ENCODE results near the gene DHX34.
A peak's percentile ranks its signal among the peaks of the same experiment; 100 is the strongest.
"Not testable (repeated sequence)": the region's sequence is repeated elsewhere in the genome, so short reads cannot be mapped to it uniquely, and the experiment has no call there.

DHX34 gene

DNA sequence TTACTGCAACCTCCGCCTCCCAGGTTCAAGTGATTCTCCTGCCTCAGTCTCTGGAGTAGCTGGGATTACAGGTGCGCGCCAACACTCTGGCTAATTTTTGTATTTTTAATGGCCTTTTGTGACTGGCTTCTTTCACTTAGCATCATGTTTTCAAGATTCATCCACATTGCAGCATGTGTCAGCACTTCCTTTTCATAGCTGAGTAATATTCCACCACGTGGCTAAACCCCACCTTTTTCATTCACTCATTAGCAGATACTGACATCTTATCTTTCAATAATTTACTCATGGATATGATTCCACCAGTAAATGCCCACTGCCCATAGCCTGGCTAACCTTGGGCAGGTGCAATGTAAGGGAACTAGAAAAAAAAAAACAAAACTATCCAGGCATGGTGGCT, 32.6 kb upstream of the DHX34 start:
- Mint-ChIP-seq H3K4me1 (ENCODE audit: low read depth) (peaks cover 71% of the 10 kb centered on the region), H3K27me3 (no peaks in the 10 kb centered on the region), H3K9me3 (no peaks in the 10 kb centered on the region), H3K4me3 (peak overlapping the region; percentile 72), H3K27ac (peak overlapping the region; percentile 93), H3K36me3 (ENCODE audit: low read depth) (peaks cover 77% of the 10 kb centered on the region)
- intact Hi-C loops (cut with micrococcal nuclease) = no loop called here

DNA sequence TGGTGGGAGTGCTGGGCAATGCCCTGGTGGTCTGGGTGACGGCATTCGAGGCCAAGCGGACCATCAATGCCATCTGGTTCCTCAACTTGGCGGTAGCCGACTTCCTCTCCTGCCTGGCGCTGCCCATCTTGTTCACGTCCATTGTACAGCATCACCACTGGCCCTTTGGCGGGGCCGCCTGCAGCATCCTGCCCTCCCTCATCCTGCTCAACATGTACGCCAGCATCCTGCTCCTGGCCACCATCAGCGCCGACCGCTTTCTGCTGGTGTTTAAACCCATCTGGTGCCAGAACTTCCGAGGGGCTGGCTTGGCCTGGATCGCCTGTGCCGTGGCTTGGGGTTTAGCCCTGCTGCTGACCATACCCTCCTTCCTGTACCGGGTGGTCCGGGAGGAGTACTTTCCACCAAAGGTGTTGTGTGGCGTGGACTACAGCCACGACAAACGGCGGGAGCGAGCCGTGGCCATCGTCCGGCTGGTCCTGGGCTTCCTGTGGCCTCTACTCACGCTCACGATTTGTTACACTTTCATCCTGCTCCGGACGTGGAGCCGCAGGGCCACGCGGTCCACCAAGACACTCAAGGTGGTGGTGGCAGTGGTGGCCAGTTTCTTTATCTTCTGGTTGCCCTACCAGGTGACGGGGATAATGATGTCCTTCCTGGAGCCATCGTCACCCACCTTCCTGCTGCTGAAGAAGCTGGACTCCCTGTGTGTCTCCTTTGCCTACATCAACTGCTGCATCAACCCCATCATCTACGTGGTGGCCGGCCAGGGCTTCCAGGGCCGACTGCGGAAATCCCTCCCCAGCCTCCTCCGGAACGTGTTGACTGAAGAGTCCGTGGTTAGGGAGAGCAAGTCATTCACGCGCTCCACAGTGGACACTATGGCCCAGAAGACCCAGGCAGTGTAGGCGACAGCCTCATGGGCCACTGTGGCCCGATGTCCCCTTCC, 28.9 kb upstream of the DHX34 start:
- H3K4me1 Mint-ChIP-seq (ENCODE audit: low read depth) = peaks cover 77% of the 10 kb centered on the region
- H3K9me3 Mint-ChIP-seq = no peaks in the 10 kb centered on the region
- H3K36me3 Mint-ChIP-seq (ENCODE audit: low read depth) = peaks cover 58% of the 10 kb centered on the region
- no peak overlapping the region for H3K4me3 Mint-ChIP-seq
- no peaks in the 10 kb centered on the region for H3K27me3 Mint-ChIP-seq
- peak overlapping the region; percentile 97 for H3K27ac Mint-ChIP-seq
- intact Hi-C loops (cut with micrococcal nuclease) = no loop called here

DNA sequence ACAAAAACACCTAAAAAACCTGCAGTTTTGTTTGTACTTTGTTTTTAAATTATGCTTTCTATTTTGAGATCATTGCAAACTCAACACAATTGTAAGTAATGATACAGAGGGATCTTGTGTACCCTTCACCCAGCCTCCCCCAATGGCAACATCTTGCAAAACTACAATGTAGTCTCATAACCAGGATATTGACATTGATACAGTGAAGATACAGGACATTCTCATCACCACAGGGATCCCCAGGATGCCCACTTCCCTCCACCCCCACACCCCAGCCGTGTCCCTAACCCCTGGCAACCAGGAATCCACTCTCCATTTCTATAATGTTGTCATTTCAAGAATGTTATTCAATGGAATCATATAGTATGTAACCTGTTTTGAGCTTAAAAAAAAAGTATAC, 27.5 kb upstream of the DHX34 start:
- Mint-ChIP-seq H3K27me3 (no peaks in the 10 kb centered on the region), H3K27ac (peak overlapping the region; percentile 97), H3K36me3 (ENCODE audit: low read depth) (peaks cover 43% of the 10 kb centered on the region), H3K4me1 (ENCODE audit: low read depth) (peaks cover 64% of the 10 kb centered on the region), H3K9me3 (no peaks in the 10 kb centered on the region), H3K4me3 (peak overlapping the region; percentile 44)
- intact Hi-C loops (cut with micrococcal nuclease) = no loop called here

DNA sequence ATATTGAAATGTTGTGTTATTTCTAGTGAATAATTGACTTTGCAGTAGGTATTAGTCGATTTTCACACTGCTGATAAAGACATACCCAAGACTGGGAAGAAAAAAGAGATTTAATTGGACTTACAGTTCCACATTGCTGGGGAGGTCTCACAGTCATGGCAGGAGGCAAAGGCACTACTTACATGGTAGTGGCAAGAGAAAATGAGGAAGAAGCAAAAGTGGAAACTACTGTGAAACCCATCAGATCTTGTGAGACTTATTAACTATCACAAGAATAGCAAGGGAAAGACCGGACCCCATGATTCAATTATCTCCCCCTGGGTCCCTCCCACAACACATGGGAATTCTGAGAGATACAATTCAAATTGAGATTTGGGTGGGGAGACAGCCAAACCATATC, 27.1 kb upstream of the DHX34 start:
- H3K27ac Mint-ChIP-seq = peak overlapping the region; percentile 97
- H3K9me3 Mint-ChIP-seq = no peaks in the 10 kb centered on the region
- H3K4me3 Mint-ChIP-seq = peak overlapping the region; percentile 44
- H3K27me3 Mint-ChIP-seq = no peaks in the 10 kb centered on the region
- H3K36me3 Mint-ChIP-seq (ENCODE audit: low read depth) = peaks cover 40% of the 10 kb centered on the region
- peaks cover 64% of the 10 kb centered on the region for H3K4me1 Mint-ChIP-seq (ENCODE audit: low read depth)
- intact Hi-C loops (cut with micrococcal nuclease) = no loop called here

DNA sequence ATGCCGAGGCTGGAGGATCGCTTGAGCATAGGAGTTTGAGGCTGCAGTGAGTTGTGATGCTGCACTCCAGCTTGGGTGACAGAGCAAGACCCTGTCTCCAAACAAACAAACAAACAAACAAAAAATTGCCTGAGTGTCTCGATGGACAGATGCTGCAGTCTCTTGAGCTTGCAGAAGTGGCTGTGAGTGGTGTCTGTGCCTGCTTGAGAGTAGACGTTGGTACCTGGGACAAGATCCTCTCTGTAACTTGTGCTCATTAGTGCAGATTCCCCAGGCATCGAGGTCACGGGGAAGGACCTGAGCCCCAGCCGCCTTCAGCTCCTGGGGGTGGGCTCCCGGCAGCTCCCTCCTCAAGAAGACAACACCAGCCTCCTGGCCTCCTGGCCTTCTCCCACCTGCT, 25.7 kb upstream of the DHX34 start:
- Mint-ChIP-seq H3K4me1 (ENCODE audit: low read depth) (peaks cover 58% of the 10 kb centered on the region), H3K36me3 (ENCODE audit: low read depth) (peaks cover 28% of the 10 kb centered on the region), H3K9me3 (no peaks in the 10 kb centered on the region), H3K4me3 (peak overlapping the region; percentile 76), H3K27me3 (no peaks in the 10 kb centered on the region), H3K27ac (peak overlapping the region; percentile 97)
- intact Hi-C loops (cut with micrococcal nuclease) = no loop called here

DNA sequence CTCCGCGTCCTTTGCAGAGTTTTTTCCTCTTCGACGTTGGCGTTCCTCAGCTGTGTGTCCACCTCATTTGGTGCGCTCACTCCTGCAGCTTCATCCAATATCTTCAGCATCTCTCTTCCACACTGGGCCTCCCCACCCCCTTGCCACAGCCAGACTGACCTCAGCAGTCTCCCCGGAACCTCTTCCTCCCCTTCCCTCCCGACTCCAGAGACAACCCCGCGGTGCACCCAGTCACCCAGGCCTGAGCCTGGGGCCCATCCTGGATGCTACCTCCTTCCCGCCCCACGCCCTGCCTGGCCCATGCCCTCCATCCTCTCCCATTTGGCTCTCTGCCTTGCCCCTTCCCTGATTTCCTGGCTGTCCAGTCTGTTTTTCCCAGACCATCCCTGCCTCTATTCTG, 25.2 kb upstream of the DHX34 start:
- intact Hi-C loops (cut with micrococcal nuclease) = loop anchor here (1.0 kb wide), 1 partner anchor 9 kb away; no protein-coding TSS in a partner anchor
- Mint-ChIP-seq H3K4me1 (ENCODE audit: low read depth) (peaks cover 62% of the 10 kb centered on the region), H3K27me3 (no peaks in the 10 kb centered on the region), H3K36me3 (ENCODE audit: low read depth) (peaks cover 27% of the 10 kb centered on the region), H3K4me3 (peak overlapping the region; percentile 76), H3K27ac (peak overlapping the region; percentile 97), H3K9me3 (no peaks in the 10 kb centered on the region)

DNA sequence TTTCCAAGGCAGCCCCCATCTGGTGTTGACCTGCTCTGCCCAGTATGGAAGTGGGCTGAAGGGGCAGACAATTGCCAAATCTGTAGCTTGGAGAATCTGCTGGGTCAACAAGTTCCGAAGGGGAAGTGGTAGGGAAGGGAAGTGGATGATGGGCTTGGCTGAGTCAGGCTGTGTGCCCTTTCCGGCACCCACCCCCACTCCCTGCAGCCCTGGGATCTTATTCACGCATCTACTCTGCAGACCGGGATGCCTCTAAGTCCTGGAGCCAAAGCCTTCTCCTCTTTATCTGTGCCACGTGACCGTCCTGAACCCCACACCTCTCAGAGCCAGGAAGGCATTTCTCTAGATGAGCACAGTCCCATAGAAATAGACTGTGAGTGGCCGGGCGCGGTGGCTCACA, 24.6 kb upstream of the DHX34 start:
- Mint-ChIP-seq H3K4me3 (peak overlapping the region; percentile 76), H3K36me3 (ENCODE audit: low read depth) (peaks cover 20% of the 10 kb centered on the region)

DNA sequence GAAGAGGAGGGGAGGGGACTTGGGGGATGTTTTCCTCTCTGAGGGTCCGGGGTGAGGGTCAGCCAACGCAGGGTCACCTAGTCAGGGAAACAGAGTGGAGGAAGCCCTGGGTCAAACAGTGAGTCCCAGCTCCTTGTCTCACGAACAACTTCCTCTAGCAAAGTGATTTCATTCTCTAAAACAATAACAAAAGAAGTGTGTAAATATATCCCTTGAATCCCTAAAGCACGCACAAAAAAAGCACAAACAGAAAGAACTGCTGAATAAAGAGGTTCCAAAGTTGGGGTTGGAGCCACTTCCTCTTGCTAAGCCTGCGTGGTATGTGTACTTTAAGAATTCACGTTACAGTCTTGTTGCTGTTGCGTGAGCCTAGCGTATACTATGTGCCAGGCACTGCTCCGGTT, 18.6 kb upstream of the DHX34 start:
- Mint-ChIP-seq H3K27me3 (no peaks in the 10 kb centered on the region), H3K36me3 (ENCODE audit: low read depth) (no peaks in the 10 kb centered on the region), H3K27ac (peak overlapping the region; percentile 87), H3K4me3 (peak overlapping the region; percentile 51), H3K4me1 (ENCODE audit: low read depth) (peaks cover 62% of the 10 kb centered on the region), H3K9me3 (no peaks in the 10 kb centered on the region)
- intact Hi-C loops (cut with micrococcal nuclease) = loop anchor here (2.0 kb wide), 1 partner anchor 16 kb away; no protein-coding TSS in a partner anchor

More for the DNA sequence above, 24.6 kb upstream of the DHX34 start:
- no peaks in the 10 kb centered on the region for H3K27me3 Mint-ChIP-seq
- intact Hi-C loops (cut with micrococcal nuclease) = loop anchor here (1.0 kb wide), 1 partner anchor 9 kb away; no protein-coding TSS in a partner anchor
- H3K27ac Mint-ChIP-seq = peak overlapping the region; percentile 97
- peaks cover 63% of the 10 kb centered on the region for H3K4me1 Mint-ChIP-seq (ENCODE audit: low read depth)
- no peaks in the 10 kb centered on the region for H3K9me3 Mint-ChIP-seq

DNA sequence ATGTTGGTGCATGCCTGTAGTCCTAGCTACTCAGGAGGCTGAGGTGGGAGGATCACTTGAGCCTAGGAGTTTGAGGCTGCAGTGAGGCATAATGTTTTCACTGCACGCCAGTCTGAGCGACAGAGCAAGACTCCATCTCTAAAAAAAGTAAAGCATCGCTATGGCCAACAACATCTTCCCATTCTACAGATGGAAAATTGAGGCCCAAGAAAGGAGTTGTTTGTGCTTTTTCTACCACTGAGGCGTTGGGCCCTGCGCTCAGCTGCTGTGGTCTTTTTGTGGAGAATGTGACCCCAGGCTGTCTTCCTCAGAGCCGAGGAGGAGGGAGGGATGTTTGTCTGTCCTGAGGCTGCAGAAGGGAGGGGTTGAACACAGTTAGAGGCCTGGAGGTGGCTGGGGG, 17.6 kb upstream of the DHX34 start:
- Mint-ChIP-seq H3K4me1 (ENCODE audit: low read depth) (peaks cover 73% of the 10 kb centered on the region), H3K4me3 (peak overlapping the region; percentile 65), H3K27me3 (no peaks in the 10 kb centered on the region), H3K36me3 (ENCODE audit: low read depth) (no peaks in the 10 kb centered on the region), H3K9me3 (no peaks in the 10 kb centered on the region), H3K27ac (peak overlapping the region; percentile 87)
- intact Hi-C loops (cut with micrococcal nuclease) = loop anchor here (2.0 kb wide), 1 partner anchor 17 kb away; no protein-coding TSS in a partner anchor

DNA sequence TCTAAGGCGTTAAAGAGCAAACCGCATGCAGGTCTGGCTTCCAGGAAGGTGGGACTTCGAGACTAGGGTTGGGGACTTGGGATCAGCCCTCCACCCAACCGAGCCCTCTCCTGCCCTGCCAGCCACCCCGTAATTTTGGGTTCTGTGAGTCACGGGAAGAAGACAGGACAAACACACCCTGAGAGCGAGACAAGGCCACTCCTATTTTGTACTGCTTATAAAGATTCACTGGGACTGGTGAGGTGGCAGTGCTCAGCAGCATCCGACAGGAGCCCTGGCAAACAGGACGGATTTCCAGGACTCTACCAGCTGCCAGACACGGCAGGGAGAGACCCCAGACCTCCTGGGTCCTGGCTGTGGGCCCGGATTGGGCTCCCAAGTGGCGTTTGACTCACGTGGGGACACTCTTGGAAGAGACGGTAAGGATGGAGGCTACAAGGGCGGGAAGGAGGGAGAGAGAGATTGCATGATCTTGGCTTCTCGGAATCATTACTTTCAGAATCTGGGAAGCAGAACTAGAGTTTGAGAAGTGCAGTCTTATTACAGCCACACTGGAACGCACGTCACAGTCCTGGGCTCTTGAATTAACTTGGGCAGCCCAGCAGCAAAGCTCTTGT, 17.1 kb upstream of the DHX34 start, which contains the start of gene C5AR2:
TSS of gene C5AR2 (plus strand) at position 245 of the 617 bp plus-strand sequence. CDS start 8,625 bp downstream, outside the sequence.
- H3K36me3 Mint-ChIP-seq (ENCODE audit: low read depth) = no peaks in the 10 kb centered on the region
- H3K9me3 Mint-ChIP-seq = no peaks in the 10 kb centered on the region
- H3K4me1 Mint-ChIP-seq (ENCODE audit: low read depth) = peaks cover 78% of the 10 kb centered on the region
- intact Hi-C loops (cut with micrococcal nuclease) = loop anchor here (2.0 kb wide), 1 partner anchor 17 kb away; no protein-coding TSS in a partner anchor
- peak within 1 kb of the TSS; percentile 87 for H3K27ac Mint-ChIP-seq
- no peaks in the 10 kb centered on the region for H3K27me3 Mint-ChIP-seq
- H3K4me3 Mint-ChIP-seq = peak within 1 kb of the TSS; percentile 65

DNA sequence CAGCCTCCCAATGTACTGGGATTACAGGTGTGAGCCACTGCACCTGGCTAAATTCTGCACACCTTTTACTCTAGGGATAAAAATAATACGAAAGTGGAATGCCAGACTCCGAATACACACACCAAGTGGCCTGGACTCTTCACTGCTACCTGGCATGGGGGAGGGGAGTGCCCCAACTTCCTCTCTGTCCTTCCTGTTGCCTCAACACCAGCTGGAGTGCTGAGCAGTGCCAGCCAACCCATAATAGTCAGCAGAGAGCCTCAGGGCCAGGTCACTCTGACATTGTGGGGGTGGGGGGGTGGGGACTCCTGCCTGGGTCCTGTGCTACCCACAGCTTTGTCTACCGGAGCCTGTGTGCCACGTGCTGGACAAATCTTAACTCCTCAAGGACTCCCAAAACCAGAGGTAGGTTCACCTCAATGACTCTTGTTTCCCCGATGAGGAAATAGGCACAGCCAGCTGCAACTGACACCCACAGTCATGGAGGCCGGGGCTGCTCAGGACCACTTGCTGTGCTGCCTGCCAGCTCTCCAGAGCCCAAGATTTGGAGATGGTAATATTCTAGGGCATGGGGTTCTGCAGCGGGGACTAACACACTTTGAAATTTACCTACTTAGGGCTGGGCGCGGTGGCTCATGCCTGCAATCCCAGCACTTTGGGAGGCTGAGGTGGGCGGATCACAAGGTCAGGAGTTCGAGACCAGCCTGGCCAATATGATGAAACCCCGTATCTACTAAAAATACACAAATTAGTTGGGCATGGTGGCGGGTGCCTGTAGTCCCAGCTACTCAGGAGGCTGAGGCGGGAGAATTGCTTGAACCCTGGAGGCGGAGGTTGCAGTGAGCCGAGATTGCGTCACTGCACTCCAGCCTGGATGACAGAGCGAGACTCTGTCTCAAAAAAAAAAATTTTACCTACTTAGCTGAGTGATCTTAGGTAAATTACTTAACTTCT, 12.1 kb upstream of the DHX34 start:
- Mint-ChIP-seq H3K36me3 (ENCODE audit: low read depth) (peaks cover 27% of the 10 kb centered on the region), H3K4me3 (peak overlapping the region; percentile 71), H3K4me1 (ENCODE audit: low read depth) (peaks cover 62% of the 10 kb centered on the region), H3K27ac (peak overlapping the region; percentile 87)
- intact Hi-C loops (cut with micrococcal nuclease); H3K27me3 Mint-ChIP-seq; H3K9me3 Mint-ChIP-seq: not testable (repeated sequence)

DNA sequence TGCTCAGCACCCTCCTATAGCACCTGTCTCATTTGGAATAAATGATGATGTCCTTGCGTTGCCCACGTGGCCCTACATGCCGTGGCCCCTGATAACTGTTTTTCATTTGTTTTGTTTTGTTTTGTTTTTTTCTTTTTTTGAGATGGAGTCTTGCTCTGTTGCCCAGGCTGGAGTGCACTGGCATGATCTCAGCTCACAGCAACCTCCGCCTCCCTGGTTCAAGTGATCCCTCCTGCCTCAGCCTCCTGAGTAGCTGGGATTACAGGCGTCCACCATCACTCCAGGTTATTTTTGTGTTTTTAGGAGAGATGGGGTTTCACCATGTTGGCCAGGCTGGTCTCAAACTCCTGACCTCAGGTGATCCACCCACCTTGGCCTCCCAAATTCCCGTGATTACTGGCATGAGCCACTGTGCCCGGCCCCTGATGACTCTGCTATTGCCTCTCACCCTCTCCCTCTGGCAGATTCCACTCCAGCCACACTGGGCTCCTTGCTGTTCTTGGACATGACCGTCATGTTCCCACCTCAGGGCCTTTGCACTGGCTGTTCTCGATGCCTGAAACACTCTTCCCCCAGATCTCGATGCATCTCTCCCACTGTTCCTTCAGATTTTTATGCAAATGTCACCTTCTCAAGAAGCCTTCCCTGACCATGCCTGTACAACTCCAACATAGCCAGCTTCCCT, 9.8 kb upstream of the DHX34 start:
- H3K4me3 Mint-ChIP-seq = no peak overlapping the region
- no peaks in the 10 kb centered on the region for H3K9me3 Mint-ChIP-seq
- peak overlapping the region; percentile 8 for H3K27ac Mint-ChIP-seq
- H3K4me1 Mint-ChIP-seq (ENCODE audit: low read depth) = peaks cover 55% of the 10 kb centered on the region
- intact Hi-C loops (cut with micrococcal nuclease) = no loop called here
- H3K27me3 Mint-ChIP-seq = no peaks in the 10 kb centered on the region
- peaks cover 37% of the 10 kb centered on the region for H3K36me3 Mint-ChIP-seq (ENCODE audit: low read depth)
